Neural crest cell (in vitro differentiated cells): ENCODE data around the gene HILPDA. TPM values are rescaled to one million over a fixed set of nuclear protein-coding genes. Genes with fewer than 3 reads are reported as not detected.
A peak's percentile ranks its signal among the peaks of the same experiment; 100 is the strongest.
"Not testable (repeated sequence)": the region's sequence is repeated elsewhere in the genome, so short reads cannot be mapped to it uniquely, and the experiment has no call there.

Experiments
- DNase-seq: peaks from one replicate; pipeline ENCODE4 v3.0.0; 2021; ENCODE audit warnings: low read depth, mixed read lengths, low spot score
- H3K27ac Mint-ChIP-seq: one replicate; pipeline ENCODE4 v1.8.0; 2021; ENCODE audit warnings: mild to moderate bottlenecking, mixed read lengths; ENCODE audit not compliant: unreplicated experiment
- H3K27me3 Mint-ChIP-seq: 2 replicates; pipeline ENCODE4 v1.8.0; 2021; ENCODE audit warnings: low read depth, mild to moderate bottlenecking, mixed read lengths
- H3K36me3 Mint-ChIP-seq: 2 replicates; pipeline ENCODE4 v1.8.0; 2021; ENCODE audit warnings: low read depth, mild to moderate bottlenecking, mixed read lengths
- H3K4me1 Mint-ChIP-seq: 2 replicates; pipeline ENCODE4 v1.8.0; 2021; ENCODE audit warnings: mixed read lengths
- H3K4me3 Mint-ChIP-seq: one replicate; pipeline ENCODE4 v1.8.0; 2021; ENCODE audit warnings: mild to moderate bottlenecking, mixed read lengths
- H3K9me3 Mint-ChIP-seq: 2 replicates; pipeline ENCODE4 v1.8.0; 2021; ENCODE audit warnings: mixed read lengths
- total RNA-seq: library from RNA; stranded (reverse); gene quantifications from 2 replicates; pipeline ENCODE4 v1.2.1, GENCODE V29; 2021
- TF ChIP-seq, protein P1 (sequence below): fragments of 200-600 bp; sonication (generic); conservative IDR thresholded peaks from 2 replicates; pipeline ENCODE4 v1.5.0; 2021; ENCODE audit warnings: antibody characterized with exemption, mild to moderate bottlenecking

Gene HILPDA
- total RNA-seq, 1 donor from 2014 or later, result 46.7 TPM

DNA sequence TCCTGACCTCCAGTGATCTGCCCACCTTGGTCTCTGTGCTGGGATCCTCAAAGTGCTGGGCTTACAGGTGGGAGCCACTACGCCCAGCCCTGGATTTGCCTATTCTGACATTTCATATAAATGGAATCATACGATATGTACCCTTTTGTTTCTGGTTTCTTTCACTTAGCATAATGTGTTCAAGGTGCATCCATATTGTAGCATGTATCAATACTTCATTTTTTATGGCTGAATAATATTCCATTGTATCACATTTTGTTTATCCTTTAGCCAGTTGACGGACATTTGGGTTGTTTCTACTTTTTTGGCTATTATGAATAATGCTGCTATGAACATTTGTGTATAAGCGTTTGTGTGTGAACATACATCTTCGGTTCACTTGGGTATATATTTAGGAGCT, 4.8 kb upstream of the HILPDA start:
- H3K36me3 Mint-ChIP-seq, result no peaks in the 10 kb centered on the region
- H3K27ac Mint-ChIP-seq, result no peak overlapping the region
- no peak for DNase-seq
- H3K4me3 Mint-ChIP-seq, result no peak overlapping the region
- peaks cover 21% of the 10 kb centered on the region for H3K4me1 Mint-ChIP-seq
- H3K27me3 Mint-ChIP-seq, result peaks cover 16% of the 10 kb centered on the region
- TF ChIP-seq, protein P1, sequence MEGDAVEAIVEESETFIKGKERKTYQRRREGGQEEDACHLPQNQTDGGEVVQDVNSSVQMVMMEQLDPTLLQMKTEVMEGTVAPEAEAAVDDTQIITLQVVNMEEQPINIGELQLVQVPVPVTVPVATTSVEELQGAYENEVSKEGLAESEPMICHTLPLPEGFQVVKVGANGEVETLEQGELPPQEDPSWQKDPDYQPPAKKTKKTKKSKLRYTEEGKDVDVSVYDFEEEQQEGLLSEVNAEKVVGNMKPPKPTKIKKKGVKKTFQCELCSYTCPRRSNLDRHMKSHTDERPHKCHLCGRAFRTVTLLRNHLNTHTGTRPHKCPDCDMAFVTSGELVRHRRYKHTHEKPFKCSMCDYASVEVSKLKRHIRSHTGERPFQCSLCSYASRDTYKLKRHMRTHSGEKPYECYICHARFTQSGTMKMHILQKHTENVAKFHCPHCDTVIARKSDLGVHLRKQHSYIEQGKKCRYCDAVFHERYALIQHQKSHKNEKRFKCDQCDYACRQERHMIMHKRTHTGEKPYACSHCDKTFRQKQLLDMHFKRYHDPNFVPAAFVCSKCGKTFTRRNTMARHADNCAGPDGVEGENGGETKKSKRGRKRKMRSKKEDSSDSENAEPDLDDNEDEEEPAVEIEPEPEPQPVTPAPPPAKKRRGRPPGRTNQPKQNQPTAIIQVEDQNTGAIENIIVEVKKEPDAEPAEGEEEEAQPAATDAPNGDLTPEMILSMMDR, result no peak
- no peaks in the 10 kb centered on the region for H3K9me3 Mint-ChIP-seq

DNA sequence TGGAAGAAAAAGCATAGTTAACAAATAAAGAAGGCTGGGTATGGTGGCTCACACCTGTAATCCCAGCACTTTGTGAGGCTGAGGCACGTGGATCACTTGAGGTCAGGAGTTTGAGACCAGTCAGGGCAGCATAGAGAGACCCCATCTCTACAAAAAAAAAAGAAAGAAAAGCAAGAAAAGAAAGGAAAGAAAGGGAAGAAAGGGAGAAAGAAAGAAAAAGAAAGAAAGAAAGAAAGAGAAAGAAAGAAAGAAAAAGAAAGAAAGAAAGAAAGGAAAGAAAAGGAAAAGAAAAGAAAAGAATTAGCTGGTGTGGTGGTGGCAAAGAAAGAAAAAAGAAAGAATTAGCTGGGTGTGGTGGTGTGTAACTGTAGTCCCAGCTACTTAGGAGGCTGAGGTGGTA, 3.1 kb upstream of the HILPDA start:
- Mint-ChIP-seq H3K27ac (peak overlapping the region; percentile 39), H3K4me1 (peaks cover 31% of the 10 kb centered on the region), H3K9me3 (no peaks in the 10 kb centered on the region), H3K4me3 (peak overlapping the region; percentile 74), H3K36me3 (peaks cover 3% of the 10 kb centered on the region), H3K27me3 (peaks cover 16% of the 10 kb centered on the region)
- TF ChIP-seq, protein P1, result no peak
- no peak for DNase-seq

DNA sequence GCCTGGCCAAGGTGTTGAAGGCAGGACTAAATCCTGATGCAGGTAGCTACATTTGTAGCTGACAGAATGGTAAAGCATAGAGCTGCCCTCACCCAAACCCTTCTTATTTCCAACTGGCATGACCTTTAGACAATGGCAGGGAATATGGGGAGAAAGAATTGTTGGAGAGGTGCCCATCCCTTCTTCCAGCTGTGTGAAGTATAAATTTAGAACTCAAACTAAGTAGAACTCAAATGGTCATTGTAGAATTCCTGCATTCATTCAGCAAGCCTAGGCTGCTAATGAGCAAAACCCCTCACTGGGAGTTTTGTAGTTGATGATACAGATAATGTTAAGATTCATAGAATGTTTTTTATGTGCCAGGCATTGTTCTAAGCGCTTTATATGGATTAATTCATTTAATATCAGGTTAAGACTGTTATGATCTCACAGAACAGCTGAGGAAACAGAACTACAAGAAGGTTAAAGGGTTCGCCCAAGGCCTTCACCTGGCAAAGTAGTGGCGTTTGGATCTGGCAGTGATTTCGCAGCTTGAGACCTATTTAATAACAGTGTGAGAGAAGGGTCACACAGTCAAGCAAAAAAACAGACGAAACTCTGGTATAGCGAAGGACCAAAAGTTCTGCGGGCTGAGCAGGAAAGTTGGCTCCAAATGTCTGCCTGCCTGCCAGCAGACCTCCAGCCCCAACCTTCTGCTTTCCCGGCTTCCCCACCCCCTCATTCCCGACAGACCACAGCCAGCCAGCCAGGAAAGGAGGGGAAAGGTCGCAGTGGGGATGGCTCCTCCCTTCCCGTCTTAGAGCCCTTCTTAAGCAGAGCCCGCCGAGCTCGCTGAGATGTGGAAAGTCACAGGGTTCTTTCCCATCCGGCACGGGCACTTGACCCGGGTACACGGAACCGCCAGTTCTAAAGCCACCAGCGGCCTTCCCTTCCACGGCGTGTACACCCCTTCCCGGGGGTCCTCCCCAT, 1.6 kb upstream of the HILPDA start:
- Mint-ChIP-seq H3K4me3 (peak overlapping the region; percentile 94), H3K27ac (peak overlapping the region; percentile 23), H3K9me3 (no peaks in the 10 kb centered on the region), H3K4me1 (peaks cover 46% of the 10 kb centered on the region), H3K36me3 (peaks cover 9% of the 10 kb centered on the region), H3K27me3 (peaks cover 16% of the 10 kb centered on the region)
- TF ChIP-seq, protein P1, result no peak
- peak; percentile 47 for DNase-seq

DNA sequence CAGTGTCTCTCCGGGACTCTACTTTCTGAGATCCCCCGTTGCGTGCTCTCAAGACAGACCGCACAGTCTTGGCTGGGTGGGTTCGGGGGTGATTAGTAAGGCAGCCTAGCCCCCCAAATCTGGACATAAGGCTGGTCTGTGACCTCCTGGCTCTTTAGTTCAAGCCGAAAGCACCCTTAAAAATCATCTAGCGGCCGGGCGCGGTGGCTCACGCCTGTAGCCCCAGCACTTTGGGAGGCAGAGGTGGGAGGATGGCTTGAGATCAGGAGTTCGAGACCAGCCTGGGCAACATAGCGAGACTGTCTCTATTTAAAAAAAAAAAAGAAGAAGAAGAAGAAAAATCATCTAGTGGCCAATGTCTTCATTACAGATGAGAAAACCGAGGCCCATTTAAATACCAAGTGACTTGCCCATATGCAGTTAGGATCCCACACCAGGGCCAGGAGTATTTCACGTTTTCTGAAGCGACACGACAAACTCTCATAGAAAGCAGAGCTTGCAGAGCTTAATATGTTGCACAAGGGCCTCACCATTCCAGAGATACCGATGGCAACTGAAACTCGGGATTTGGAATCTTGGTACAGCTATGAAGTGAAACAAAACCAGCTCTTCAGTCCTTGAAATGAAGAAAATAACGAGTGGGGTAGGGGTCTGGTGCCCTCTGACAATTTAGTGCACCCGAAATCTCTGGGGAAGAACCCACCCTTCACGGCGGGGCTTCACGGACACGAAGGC, 703 bp upstream of the HILPDA start:
- peaks cover 9% of the 10 kb centered on the region for H3K36me3 Mint-ChIP-seq
- H3K27ac Mint-ChIP-seq, result peak overlapping the region; percentile 95
- TF ChIP-seq, protein P1, result peak; percentile 22
- peaks cover 16% of the 10 kb centered on the region for H3K27me3 Mint-ChIP-seq
- peak overlapping the region; percentile 94 for H3K4me3 Mint-ChIP-seq
- no peak for DNase-seq
- H3K4me1 Mint-ChIP-seq, result peaks cover 54% of the 10 kb centered on the region
- no peaks in the 10 kb centered on the region for H3K9me3 Mint-ChIP-seq

DNA sequence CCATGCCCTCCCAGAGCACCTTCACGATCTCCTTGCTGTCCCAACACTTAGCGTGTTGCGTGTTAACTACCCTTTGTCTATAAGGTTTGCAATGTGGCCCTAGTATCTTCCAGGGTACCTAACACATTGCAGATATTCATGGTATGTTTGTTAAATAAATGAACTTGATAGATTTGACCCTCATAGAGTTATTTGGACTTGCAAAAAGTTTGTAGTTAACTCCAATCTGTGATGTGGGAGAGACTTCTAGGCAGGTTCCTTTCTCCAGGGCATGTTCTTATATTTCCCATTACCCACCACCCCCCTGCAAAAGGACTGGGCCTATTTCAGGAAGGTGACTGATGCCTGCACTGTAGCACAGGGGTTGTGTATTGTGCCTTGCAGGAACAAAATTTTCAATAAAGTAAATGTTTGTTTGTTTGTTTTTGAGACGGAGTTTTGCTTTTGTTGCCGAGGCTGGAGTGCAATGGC, 612 bp downstream of the HILPDA start:
- Mint-ChIP-seq H3K27ac (peak overlapping the region; percentile 99), H3K36me3 (peaks cover 9% of the 10 kb centered on the region), H3K9me3 (no peaks in the 10 kb centered on the region), H3K4me1 (peaks cover 56% of the 10 kb centered on the region), H3K27me3 (peaks cover 13% of the 10 kb centered on the region), H3K4me3 (peak overlapping the region; percentile 94)
- TF ChIP-seq, protein P1, result no peak
- DNase-seq, result no peak

DNA sequence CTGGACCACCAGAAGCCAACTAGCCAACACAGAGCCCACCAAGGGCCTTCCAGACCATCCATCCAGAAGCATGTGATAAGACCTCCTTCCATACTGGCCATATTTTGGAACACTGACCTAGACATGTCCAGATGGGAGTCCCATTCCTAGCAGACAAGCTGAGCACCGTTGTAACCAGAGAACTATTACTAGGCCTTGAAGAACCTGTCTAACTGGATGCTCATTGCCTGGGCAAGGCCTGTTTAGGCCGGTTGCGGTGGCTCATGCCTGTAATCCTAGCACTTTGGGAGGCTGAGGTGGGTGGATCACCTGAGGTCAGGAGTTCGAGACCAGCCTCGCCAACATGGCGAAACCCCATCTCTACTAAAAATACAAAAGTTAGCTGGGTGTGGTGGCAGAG, 1.7 kb downstream of the HILPDA start:
- H3K9me3 Mint-ChIP-seq, H3K36me3 Mint-ChIP-seq, DNase-seq, H3K27me3 Mint-ChIP-seq: not testable (repeated sequence)
- H3K4me1 Mint-ChIP-seq, result peaks cover 54% of the 10 kb centered on the region
- H3K4me3 Mint-ChIP-seq, result peak overlapping the region; percentile 94
- peak overlapping the region; percentile 50 for H3K27ac Mint-ChIP-seq
